ENCODE measurements around the gene UQCRC2. TPM values are rescaled to one million over a fixed set of nuclear protein-coding genes. Genes with fewer than 3 reads are reported as not detected.
"Not testable (repeated sequence)": the region's sequence is repeated elsewhere in the genome, so short reads cannot be mapped to it uniquely, and the experiment has no call there.

Gene UQCRC2
- total RNA-seq, 2 donors from 2014 or later: 79.5 to 122 TPM

DNA sequence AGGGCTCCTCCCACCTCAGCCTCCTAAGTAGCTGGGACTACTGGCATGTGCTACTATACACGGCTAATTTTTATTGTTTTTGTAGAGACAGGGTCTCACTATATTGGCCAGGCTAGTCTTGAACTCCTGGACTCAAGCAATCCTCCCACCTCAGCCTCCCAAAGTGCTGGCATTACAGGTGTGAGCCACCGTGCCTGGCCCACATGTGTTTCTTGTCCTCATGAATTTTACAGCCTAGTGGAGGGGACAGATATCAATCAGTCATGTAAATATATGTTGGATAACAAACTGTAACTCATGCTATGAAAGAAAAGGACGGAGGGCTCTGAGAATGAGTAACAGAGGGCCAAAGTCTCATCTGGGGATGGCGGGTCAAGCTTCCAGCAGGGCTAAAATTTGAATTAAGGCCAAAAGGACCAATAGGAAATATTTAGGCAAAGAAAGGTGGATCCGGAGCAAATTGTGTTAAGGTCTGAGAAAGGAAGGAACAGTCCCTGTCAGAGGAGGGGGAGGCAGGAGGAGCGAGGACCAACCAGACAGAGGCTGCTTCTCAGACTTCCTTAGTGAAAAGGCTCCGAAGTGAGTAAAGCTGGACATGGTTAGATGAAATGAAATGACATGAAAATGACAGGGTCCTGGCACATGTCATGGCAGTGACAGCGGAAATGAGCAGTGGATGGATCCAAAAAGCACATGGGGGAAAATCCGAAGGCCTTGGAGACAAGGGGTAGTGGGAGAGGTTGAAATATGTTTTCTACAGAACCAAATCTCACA lies 43.9 kb downstream of the UQCRC2 start:
- no peak overlapping the region for H3K27ac ChIP-seq
- H3K27me3 ChIP-seq (replicated peaks; ENCODE audit: insufficient read depth): no peaks in the 10 kb centered on the region
- no peak overlapping the region for H3K4me3 ChIP-seq
- H3K9me3 ChIP-seq: no peaks in the 10 kb centered on the region
- DNase-seq (ENCODE audit: low spot score) (no peak), ATAC-seq (ENCODE audit: insufficient number of reproducible peaks, low FRiP score, low read depth) (no peak)
- H3K36me3 ChIP-seq: no peaks in the 10 kb centered on the region
- TF ChIP-seq, protein P1, sequence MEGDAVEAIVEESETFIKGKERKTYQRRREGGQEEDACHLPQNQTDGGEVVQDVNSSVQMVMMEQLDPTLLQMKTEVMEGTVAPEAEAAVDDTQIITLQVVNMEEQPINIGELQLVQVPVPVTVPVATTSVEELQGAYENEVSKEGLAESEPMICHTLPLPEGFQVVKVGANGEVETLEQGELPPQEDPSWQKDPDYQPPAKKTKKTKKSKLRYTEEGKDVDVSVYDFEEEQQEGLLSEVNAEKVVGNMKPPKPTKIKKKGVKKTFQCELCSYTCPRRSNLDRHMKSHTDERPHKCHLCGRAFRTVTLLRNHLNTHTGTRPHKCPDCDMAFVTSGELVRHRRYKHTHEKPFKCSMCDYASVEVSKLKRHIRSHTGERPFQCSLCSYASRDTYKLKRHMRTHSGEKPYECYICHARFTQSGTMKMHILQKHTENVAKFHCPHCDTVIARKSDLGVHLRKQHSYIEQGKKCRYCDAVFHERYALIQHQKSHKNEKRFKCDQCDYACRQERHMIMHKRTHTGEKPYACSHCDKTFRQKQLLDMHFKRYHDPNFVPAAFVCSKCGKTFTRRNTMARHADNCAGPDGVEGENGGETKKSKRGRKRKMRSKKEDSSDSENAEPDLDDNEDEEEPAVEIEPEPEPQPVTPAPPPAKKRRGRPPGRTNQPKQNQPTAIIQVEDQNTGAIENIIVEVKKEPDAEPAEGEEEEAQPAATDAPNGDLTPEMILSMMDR (IDR thresholded peaks at IDR 0.05): no peak
- peaks cover 5 to 10% of the 10 kb centered on the region in 2 donors for H3K4me1 ChIP-seq (ENCODE audit: control insufficient read depth in 1 of 2, low read depth in 2 of 2)

DNA sequence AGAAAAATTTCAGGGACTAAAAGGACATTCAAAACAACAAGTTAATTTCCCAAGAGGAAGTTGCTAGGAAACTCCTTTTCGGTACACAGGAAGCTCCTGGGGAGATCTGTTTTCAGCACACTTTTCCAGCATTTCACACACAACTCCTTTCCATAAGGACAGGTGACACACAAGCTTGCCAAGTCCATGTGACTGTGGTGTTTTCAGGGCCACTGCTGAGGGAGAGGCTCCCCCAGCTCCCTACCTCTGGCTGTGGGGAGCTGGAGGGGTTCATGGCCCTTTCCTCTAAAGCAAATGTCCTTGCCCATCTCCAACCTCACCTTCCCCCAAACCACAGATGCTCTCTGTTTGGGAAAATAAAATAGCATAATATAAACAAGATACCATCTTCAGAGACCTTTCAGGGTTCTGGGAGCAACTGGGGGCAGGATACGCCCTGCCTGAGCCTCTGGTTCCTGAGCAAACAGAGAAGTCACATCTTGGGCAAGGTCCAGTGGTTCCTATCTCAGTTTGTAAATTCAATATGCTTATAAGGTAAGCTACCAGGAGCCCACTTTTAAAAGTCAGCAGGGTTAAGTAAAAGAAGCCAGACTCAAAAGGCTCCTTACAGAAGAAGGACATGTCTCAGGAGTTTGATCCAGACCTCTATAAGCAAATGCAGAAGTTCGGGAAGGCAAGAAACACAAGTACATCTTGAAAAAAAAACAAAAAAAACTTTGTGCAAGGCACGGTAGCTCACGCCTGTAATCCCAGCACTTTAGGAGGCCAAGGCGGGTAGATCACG lies 44.7 kb downstream of the UQCRC2 start:
- Histone ChIP-seq H3K27ac (no peak overlapping the region), H3K36me3 (no peaks in the 10 kb centered on the region), H3K9me3 (no peaks in the 10 kb centered on the region), H3K4me1 (ENCODE audit: control insufficient read depth in 1 of 2, low read depth in 2 of 2) (peaks cover 5 to 10% of the 10 kb centered on the region in 2 donors), H3K4me3 (no peak overlapping the region), H3K27me3 (replicated peaks; ENCODE audit: insufficient read depth) (no peaks in the 10 kb centered on the region)
- ATAC-seq (ENCODE audit: insufficient number of reproducible peaks, low FRiP score, low read depth) (no peak), DNase-seq (ENCODE audit: low spot score) (no peak)
- TF ChIP-seq, protein P1 (IDR thresholded peaks at IDR 0.05): no peak

DNA sequence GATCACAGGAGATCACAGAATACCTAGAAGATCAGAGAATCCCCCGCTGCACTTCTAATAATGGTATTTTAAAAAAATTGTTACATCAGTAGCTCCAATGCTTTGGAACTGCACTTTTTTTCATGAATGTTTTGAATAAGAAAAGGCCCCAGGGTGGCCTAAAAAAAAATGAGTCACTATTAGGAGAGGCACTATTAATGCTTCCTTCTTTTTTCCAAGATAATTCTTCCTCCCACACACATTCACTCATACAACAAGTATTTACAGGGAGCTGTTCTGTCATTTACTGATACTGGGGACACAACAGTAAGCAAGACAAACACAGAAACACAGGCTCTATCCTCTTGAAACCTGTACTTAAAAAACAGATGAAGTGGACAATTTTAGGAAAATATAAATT lies 48.4 kb downstream of the UQCRC2 start:
- no peak for ATAC-seq (ENCODE audit: insufficient number of reproducible peaks, low FRiP score, low read depth)
- Histone ChIP-seq H3K27ac (no peak overlapping the region), H3K27me3 (replicated peaks; ENCODE audit: insufficient read depth) (no peaks in the 10 kb centered on the region), H3K4me3 (no peak overlapping the region), H3K4me1 (ENCODE audit: control insufficient read depth in 1 of 2, low read depth in 2 of 2) (peaks cover 5 to 11% of the 10 kb centered on the region in 2 donors), H3K36me3 (no peaks in the 10 kb centered on the region), H3K9me3 (no peaks in the 10 kb centered on the region)
- DNase-seq (ENCODE audit: low spot score): no peak
- TF ChIP-seq, protein P1 (IDR thresholded peaks at IDR 0.05): no peak

DNA sequence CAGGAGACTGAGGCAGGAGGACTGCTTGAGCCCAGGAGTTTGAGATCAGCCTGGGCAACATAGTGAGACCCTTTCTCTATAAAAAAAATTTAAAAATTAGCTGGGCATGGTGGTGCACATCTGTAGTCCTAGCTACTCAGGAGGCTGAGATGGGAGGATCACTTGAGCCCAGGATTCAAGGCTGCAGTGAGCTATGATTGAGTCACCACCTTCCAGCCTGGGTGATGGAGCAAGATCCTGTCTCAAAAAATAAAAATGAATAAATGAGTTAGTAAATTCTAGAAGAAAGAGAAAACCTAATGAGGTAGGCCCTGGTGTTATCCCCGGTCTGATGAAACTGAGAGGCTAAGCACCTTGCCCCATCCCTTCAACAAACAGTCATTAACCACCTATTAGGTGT lies 48.9 kb downstream of the UQCRC2 start:
- not testable (repeated sequence) for H3K27ac ChIP-seq; DNase-seq (ENCODE audit: low spot score); H3K27me3 ChIP-seq (replicated peaks; ENCODE audit: insufficient read depth); H3K36me3 ChIP-seq; H3K9me3 ChIP-seq; ATAC-seq (ENCODE audit: insufficient number of reproducible peaks, low FRiP score, low read depth); H3K4me3 ChIP-seq
- peaks cover 5 to 15% of the 10 kb centered on the region in 2 donors for H3K4me1 ChIP-seq (ENCODE audit: control insufficient read depth in 1 of 2, low read depth in 2 of 2)

DNA sequence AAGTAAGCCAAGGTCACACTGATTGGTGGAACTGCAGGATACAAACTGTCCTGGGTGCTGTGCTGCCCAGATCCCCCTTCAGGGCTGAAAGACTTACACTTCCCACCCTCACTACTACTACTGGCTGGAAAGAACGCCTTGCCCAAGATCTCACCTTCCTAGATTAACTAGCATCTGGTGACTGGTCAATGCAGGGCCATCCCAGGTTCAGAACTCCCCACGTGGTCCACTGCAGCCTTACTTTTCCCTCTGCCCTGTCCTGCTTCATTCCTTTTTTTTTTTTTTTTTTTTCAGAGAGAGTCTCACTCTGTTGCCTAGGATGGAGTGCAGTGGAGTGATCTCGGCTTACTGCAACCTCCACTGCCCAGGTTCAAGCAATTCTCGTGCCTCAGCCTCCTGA lies 50.0 kb downstream of the UQCRC2 start:
- DNase-seq (ENCODE audit: low spot score): no peak
- Histone ChIP-seq H3K27me3 (replicated peaks; ENCODE audit: insufficient read depth) (no peaks in the 10 kb centered on the region), H3K27ac (no peak overlapping the region), H3K4me3 (no peak overlapping the region), H3K4me1 (ENCODE audit: control insufficient read depth in 1 of 2, low read depth in 2 of 2) (peaks cover 5 to 18% of the 10 kb centered on the region in 2 donors), H3K36me3 (no peaks in the 10 kb centered on the region), H3K9me3 (no peaks in the 10 kb centered on the region)
- no peak for ATAC-seq (ENCODE audit: insufficient number of reproducible peaks, low FRiP score, low read depth)
- TF ChIP-seq, protein P1 (IDR thresholded peaks at IDR 0.05): no peak
